HG03159 (cell line): ENCODE results near the gene CPD.

Source experiments
- ATAC-seq: cut with Tn5 transposase; IDR thresholded peaks from one replicate; pipeline ENCODE4 v1.9.1; 2021; ENCODE audit warnings: mild to moderate bottlenecking, moderate library complexity; ENCODE audit not compliant: unreplicated experiment

Gene CPD

DNA sequence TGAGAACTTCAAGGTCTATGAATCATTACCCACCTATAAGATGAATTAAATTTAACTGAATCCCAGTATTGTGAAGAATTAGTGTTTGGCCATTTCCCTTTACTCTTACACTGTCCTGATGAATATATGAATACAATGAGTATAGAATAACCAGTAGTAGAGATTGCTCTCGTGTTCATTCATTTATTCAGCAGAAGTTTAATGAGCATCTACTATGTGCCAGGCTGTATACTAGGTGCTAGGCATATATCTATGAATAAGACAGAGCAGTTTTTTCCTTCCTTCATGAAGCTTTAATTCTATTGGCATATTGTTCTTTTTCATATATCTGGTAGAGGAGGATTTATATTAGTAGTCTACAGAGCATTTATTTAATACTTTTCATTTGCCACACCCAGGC is 104.4 kb downstream of the CPD start:
- ATAC-seq: no peak

GRCh38 chr17:30493780-30494179 is 115.1 kb downstream of the CPD start:
- ATAC-seq: no peak

DNA sequence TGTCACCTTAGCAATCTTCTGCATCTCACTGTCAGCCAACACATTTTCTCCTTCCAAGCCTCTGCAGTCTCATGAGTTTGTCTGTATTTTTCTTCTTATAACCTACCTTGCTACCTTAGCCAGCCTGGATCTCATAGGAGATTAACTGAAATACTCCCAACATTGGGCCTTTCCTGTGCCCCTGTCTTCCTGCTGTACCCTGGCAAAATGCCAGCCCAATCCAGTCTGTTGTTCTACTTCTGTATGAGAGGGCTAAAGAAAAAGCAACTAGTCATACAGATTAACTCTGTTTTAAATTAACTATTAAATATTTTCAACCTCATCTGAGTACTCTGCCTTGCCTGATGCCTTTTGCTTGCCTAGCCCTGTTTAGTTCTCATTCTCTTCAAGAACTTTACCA is 116.9 kb downstream of the CPD start:
- ATAC-seq: no peak

GRCh38 chr17:30503558-30503957 is 124.8 kb downstream of the CPD start:
- no peak for ATAC-seq

DNA sequence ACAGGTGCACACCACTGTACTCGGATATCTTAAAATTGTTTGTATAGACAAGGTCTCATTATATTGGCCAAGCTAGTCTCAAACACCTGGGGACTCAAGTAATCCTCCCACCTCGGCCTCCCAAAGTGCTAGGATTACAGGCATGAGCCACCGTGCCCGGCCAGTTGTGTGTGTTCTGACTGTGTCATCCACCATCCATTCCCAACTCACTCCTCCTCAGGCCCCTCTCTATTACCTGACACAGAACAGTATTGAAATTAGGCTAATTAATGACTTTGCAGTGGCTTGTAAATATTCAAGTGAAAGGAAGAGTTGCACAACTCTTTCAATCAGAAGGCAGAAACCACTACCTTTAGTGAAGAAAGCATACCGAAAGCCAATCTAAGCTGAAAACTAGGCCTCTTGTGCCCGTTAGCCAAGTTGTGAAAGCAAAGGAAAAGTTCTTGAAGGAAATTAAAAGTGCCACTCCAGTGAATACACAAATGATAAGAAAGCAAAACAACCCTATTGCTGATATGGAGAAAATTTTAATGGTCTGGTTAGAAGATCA is 127.2 kb downstream of the CPD start:
- no peak for ATAC-seq

DNA sequence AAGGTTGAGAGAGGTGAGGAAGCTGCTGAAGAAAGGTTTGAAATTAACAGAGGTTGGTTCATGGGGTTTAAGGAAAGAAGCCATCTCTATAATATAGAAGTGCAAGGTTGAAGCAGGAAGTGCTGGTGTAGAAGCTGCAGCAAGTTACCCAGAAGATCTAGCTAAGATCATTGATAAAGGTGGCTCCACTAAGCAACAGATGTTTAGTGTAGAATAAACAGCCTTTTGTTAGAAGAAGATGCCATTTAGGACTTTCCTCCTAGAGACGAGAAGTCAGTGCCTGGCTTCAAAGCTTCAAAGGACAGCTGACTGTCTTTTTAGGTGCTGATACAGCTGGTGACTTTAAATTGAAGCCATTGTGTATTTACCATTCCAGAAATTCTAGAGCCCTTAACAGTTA is 127.8 kb downstream of the CPD start:
- ATAC-seq: no peak

DNA sequence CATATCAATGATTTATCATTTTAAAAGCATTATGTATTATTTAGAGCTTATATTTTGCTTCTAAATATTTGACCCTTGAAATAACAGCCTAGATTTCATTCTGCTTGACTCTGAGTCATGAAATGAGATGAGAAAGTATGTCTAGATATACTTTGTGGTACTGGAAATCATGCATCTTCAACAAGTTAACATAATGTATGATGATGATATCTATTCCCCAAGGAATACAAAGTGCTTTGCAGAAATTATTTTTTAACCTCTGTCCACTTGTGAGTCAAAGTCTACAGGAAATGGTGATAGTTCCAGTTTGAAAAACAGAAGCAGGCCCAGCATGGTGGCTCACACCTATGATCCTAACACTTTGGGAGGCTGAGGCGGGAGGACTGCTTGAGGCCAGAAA is 134.6 kb downstream of the CPD start:
- no peak for ATAC-seq

DNA sequence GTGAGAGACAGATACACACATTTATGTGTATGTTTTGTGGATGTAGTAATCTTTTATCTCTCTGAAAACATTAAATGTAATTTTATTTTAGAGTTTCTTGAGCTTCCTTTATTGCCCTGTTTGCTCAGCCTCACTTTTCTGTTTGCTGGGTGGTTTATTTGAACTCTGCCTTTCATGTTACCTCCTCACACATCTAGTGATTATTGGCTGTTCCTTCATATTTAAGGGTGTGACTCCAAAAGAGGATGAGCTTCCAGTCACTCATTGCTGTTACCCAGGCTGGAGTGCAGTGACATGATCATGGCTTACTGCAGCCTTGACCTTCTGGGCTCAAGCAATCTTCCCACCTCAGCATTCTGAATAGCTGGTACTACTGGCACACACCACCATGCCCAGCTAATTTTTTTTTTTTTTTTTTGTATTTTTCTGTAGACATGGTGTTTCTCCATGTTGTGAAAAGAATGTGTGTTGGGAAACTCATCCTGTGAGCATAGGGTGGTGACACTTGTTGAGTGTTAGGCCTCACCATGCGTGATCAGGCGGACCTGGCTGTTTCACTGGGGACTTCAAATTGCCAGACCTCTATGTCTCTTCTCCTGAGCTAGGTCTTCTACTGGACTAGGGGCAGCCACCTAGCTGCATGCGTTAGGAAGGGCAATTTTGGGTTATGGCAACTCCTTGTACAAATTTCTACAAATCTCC is 136.3 kb downstream of the CPD start:
- no peak for ATAC-seq

DNA sequence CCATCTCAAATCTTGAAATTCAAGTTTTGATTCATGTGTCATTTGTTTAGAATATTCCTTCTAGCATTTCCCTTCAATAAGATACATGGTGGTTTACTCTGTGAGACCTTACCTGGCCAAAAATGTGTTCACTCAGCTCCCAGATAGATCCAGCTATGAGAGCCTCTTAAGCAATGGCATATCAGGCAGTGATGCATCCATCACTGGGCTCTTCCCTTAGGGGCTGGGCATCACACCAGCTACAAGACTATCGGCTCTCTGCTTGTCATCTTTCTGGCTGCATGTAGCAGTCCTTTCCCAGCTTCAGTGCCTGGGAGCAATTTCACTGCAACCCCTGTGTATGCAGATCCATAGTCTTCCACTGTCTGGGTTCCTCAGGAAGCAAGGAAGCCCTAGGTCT is 139.1 kb downstream of the CPD start:
- no peak for ATAC-seq

GRCh38 chr17:30519166-30519565 is 140.4 kb downstream of the CPD start:
- ATAC-seq: no peak
